IPS-NIHi7 (cell line): ENCODE data around the gene GNPTAB.
"Not testable (repeated sequence)": the region's sequence is repeated elsewhere in the genome, so short reads cannot be mapped to it uniquely, and the experiment has no call there.

Experiments used
- DNase-seq: peaks from one replicate; pipeline ENCODE4 v3.0.0; 2012; ENCODE audit warnings: mixed read lengths; ENCODE audit errors: extremely low spot score

GNPTAB gene

DNA sequence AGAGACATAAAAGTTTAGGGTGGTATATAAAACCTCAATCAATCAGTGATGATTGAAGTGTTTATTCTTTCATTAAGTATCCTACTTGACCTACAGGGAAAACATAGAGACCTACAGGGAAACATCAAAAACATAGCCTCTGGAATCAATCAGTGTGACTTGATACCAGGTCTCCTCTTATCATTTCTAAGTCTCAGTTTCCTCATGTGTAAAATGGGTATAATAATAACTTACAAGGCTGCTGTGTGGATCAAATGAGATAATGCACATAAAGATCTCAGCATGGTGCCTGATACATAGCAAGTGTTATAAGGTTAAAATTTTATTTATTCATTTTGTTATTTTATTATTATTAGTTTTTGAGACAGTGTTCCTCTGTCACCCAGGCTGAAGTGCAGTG lies 22.2 kb upstream of the GNPTAB start:
- no peak for DNase-seq

DNA sequence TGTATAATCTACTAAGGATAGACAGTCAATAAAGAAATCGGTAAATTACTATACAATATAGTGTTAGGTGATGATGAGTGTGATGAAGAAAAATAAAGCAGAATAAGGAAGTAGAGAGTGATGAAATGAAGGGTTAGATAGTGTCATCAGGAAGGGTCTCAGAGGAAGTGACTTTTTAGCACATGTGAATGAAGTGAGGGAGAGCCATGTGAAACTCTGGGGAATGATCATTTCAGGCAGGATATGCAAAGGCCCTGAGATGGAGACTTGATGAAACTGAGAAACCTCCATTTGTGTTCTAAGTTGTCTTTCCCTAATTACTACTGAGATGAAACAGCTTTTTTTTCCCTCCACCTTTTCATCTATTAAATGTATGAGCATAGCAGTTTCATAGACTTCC lies 19.4 kb upstream of the GNPTAB start:
- no peak for DNase-seq

DNA sequence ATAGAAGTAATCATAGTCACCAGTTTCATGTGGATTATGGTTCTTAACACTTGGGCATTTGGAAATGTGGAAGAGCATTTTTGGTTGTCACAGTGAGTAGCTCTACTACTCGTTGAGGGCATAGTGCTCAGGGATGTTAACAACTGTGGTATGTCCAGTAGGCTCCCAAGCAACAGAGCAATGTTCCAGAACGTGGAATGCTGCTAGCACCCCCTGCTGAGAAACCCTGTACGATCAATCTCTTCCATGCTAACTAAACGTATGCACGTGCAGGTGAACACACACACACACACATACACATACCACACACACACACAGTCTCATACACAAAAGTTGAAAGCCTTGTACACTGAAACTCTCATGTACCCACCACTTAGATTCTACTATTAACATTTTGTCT lies 16.6 kb upstream of the GNPTAB start:
- no peak for DNase-seq

DNA sequence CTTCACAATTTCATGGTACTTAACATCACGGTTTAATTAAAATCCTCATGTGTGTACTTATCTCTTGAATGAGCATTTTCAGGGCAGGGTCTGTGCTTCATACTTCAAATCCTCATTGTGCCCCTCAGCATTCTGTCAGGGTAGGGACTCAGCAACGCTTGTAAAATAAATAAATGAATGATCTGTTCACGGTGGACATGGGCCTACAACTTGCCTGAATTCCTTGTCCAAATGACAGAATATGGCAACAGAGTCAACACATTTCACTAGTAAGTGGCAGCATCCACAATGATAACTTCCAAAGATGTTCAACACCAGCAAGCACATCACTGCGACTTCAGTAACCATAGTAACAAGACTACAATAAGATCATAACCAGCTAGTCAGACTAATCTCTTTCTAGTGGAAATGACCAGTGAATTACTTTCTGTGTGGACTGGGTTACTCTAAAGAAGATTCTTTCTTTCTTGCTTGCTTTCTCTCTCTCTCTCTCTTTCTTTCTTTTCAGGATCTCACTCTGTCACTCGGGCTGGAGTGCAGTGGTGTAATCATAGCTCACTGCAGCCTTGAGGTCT lies 14.5 kb upstream of the GNPTAB start:
- no peak for DNase-seq

DNA sequence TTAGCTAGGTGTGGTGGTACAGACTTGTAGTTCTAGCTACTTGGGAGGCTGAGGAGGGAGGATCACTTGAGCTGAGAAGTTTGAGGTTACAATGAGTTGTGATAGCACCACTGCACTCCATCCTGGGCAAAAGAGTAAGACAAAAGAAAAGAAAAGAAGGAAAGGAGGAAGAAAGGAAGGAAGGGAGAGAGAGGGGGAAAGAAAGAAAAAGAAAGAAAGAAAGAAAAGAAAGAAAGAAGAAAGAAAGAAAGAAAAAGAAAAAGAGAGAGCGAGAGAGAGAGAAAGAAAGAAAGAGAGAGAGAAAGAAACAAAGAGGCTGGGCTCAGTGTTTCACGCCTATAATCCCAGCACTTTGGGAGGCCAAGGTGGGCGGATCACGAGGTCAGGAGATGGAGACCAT lies 10.3 kb upstream of the GNPTAB start:
- no peak for DNase-seq

DNA sequence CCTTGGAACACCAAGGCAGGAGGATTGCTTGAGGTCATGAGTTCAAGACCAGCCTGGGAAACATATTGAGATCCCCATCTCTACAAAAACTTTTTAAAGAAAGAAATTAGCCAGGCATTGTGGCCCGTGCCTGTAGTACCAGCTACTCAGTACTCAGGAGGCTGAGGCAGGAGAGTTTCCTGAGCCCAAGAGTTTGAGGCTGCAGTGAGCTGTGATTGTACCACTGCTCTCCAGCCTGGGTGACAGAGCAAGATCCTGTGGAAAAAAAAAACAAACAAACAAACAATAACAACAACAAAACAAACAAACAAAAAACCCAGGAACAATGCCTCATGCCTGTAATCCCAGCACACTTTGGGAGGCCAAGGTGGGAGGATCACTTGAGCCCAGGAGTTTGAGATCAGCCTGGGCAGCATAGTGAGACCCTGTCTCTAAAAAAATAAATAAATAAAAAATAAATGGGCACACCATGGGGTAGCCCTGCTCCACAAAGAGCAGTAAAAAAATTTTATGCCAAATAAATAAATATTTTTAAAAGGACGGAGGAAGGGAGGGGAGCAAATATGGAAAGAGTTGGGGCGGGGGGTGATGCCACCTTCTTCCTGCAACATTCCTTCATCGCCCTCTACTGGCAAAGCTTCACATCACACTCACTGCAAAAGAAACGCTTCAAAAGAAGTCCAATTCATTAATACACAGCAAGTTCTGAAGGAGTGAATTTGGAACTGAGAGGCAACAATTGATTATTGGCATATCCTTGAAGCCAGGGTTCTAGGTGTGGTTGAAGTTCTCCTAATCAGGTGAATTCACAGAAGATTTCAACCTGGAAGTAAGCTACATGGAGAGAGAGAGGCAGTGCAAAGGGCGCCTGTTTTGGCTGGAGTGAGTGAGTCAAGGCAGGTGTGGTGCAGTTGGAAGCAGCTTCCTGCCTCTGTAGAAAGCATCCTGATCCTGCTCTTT lies 8.8 kb upstream of the GNPTAB start:
- DNase-seq = peak; percentile 63

DNA sequence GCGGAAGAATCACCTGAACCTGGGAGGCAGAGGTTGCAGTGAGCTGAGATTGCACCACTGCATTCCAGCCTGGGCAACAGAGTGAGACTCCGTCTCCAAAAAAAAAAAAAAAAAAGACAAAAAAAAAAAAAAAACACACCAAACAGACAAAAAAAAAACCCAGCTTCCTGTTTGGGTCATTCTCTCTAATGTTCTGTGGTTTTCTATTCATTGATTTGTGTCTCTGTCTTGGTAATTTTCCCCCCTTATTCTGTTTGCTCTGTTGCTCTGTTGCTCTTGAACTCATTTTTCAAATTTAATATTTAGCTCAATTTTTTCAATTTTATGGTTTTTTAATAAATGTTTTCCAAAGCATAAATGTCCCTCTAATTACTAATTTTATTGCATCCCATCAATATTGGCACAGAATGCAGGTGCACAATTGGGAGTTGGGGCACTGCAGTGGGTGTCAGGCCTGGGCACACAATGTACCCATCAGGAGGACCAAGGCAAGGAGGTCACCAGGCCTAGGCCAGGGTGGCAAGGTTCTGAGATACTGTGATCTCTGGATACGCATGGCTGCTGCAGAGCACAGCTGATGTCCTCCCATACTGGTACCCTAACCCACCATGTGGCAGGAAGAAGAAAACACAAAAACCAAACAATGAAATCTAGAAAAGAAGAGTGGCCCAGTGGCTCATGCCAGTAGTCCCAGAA lies 8.0 kb upstream of the GNPTAB start:
- DNase-seq = no peak

DNA sequence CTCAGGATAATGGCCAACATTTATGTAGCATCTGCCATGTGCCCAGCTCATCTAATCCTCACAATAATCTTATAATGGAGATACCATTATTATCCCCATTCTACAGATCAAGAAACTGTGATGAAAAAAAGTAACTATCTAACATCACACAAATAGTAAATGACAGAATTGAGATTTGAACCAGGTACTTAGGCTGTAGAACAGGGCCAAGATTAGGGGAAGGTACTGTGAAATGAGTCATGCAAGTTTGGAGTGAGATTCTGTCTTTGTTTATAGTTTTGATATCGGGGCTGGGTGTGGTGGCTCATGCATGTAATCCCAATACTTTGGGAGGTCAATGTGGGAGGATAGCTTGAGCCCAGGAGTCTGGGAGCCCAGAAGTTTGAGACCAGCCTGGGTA lies 1.3 kb upstream of the GNPTAB start:
- no peak for DNase-seq

DNA sequence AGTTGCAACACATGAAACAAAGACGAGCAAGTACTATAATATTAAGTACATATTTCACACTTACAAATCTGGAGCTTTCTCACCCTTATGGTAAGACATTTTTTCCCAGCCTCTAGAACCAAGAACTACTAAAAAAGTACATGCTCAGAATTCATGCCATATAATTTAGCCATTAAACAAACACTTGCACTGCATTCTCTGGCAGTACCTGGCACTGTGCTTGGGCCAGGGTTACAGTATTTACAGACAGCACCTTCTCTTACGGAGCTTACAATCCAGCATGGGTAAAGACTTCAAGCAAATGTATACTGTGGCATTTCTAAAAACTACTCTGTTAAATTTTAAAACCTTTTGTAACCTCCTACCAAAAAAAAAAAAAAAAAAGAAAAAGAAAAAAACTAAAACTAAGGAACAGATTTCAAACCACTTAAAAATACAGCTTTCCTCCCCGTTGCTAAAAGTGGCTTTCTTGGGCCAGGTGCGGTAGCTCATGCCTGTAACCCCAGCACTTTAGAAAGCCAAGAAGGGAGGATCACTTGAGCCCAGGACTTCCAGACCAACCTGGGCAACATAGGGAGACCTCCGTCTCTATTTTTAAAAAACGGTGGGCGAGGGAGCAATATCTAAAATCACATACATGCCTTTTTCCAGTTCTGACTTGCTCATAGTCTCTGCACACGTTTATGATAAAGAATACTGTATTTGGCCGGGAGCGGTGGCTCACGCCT lies 956 bp downstream of the GNPTAB start:
- DNase-seq = no peak

DNA sequence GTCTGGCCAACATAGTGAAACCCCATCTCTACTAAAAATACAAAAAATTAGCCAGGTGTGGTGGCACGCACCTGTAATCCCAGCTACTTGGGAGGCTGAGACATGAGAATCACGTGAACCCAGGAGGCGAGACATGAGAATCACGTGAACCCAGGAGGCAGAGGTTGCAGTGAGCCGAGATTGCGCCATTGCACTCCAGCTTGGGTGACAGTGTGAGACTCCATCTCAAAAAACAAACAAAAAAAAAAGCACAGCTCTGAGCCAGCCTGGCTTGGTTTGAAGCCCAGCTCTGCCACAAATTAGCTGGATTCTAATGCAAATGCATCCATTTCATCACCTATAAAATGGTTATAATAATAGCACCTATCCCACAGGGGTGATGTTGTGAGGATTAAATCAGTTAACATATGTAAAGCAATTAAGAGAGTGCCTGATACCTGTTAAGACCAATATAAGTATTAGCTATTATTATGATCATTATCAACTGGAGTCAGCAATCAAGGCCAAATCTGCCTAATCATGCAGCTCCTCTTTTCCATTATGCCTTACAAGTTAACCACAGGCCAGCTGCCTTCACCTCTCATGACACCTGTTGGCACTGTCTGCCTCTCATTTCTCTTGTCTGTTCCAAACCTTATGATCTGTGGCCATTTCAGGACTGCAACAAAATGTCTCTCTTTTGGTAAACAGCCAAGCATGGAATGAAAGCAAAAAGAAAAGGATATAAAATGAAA lies 2.1 kb downstream of the GNPTAB start:
- no peak for DNase-seq

DNA sequence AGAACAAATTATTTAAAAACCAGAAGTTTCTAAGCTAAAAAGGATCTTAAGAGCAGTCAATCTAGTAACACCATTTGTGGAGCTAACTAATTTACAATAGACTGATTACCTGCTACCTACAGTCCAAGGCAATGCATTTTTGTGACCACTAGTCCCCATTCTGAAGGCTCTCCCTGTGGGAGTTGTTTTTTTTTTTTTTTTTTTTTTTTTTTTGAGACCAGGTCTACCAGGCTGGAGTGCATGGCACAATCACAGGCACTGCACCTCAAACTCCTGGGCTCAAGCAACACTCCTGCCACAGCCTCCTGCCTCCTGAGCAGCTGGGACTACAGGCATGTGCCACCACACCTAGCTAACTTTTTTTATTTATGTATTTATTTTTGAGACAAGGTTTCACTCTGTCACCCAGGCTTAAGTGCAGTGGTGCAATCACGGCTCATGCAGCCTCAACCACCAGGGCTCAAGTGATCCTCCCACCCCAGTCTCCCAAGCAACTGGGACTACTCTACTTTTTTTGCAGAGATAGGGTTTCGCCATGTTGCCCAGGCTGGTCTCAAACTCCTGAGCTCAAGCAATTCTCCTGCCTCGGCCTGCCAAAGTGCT lies 3.9 kb downstream of the GNPTAB start:
- DNase-seq = no peak

DNA sequence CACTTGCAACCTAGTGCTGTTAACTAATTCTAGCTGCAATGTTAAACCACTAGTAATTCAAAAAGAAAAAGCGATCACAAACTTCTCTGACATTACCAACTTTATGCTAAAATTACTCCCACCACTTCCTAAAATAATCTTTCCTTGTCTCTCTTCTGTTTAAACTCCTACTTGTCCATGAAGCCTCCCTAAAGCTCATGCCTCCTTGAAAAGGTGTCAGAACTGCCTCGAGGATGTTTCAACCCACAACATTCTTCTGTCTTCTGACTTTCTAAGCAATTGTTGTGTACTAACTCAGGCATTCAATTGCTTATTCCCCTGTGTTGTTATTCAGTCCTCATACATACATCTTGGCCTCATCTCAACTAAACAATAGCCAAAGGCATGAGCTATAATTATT lies 5.9 kb downstream of the GNPTAB start:
- DNase-seq = no peak

DNA sequence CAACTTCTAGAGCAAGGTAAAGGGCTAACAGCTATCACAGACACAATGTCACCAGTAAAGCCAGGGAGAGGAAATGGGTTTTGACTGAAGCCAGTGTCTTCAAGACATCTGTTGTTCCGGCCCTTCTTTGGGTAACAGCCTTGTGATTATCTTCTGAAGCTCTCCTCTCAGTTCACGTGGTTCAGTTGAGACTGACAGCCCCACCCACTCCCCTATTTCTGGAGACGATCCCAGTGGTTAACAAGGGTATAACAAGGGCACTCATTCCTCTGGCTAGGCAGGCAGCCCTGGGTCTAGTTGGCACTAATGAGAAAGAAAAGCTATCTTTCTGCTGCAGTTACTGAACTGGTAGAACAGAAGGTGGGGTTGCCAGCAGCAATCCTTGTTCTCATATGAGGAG lies 6.9 kb downstream of the GNPTAB start:
- DNase-seq = peak; percentile 79

DNA sequence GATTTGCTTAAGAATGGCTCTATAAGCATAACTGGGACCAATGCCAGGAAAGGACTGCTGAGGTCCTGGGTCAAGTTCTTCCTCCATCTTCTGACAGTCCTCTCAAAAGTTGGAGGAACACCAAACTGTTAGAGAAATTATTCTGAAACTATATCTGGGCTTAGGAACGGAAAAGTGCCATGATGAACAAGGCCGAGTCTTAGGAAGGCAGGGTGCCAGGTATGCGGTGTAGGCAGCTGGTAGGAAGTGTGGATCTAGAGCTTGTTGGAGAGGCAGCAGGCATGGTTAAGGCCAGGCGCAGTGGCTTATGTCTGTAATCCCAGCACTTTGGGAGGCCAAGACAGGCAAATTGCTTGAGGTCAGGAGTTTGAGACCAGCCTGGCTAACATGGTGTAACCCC lies 7.7 kb downstream of the GNPTAB start:
- DNase-seq = no peak

DNA sequence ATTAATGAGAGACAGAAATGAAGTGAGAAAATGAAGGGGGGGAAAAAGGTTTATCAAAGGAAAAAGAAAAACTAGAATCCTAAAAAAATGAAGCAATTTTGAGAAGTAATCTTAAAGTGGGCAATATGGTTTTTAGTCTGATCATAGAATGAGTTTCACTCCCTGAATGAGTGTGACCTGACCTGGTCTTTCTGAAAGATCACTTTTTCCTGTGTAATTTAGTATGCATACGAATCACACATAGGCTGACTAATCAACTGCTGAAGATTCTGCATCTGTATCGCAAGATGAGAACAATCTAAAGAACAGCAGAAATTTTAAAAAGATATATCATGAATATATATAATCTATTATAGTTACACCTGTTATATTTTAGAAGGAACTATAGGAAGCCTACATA lies 11.3 kb downstream of the GNPTAB start:
- DNase-seq = no peak

DNA sequence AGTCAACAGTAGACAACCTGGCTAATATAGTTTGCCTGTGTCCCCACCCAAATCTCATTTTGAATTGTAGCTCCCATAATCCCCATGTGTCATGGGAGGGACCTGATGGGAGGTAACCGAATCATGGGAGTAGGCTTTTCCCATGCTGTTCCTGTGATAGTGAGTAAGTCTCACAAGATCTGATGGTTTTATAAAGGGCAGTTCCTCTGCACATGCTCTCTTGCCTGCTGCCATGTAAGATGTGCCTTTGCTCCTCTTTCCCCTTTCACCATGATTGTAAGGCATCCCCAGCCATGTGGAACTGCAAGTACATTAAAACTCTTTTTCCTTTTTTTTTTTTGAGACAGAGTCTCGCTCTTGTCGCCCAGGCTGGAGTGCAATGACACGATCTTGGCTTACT lies 12.1 kb downstream of the GNPTAB start:
- not testable (repeated sequence) for DNase-seq

DNA sequence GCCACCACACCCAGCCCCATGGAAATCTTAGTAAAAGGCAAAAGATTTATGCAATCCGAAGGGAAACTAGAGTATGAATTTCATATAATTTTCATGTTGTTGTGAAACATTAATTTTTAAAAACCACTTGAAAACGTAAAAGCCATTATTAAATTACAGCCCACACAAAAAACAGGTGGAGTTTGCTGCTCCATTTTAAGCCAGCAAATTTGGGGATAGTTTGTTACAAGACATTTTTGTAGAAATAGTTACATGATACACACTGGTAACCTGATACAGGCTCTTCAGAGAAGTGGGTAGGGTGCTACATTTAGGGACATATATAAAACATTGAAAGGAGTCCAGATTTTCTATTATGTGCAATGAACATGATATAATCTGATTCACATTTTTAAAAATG lies 17.6 kb downstream of the GNPTAB start:
- DNase-seq = no peak

DNA sequence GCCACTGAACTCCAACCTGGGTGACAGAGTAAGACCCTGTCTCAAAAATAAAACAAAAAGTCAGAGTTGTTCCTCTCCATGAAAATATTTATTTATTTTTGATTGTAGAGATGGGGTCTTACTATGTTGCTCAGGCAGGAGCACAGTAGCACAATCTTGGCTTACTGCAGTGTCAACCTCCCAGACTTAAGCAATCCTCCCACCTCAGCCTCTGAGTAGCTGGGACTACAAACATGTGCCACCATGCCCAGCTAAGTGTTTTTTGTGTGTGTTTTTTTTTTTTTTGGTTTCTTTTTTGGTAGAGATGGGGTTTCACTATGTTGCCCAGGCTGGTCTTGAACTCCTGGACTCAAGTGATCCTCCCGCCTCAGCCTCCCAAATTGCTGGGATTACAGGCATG lies 18.0 kb downstream of the GNPTAB start:
- not testable (repeated sequence) for DNase-seq

DNA sequence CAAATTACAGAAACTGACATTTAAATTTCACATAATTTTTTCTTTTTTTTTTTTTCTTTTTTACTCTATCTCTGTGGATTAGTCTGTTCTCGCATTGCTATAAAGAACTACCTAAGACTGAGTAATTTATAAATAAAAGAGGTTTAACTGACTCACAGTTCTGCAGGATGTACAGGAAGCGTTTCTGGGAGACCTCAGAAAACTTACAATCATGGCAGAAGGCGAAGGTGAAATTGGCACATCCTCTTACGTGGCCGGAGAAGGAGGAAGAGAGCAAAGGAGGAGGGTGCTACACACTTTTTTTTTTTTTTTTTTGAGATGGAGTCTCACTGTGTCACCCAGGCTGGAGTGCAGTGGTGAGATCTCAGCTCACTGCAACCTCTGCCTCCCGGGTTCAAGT lies 19.4 kb downstream of the GNPTAB start:
- not testable (repeated sequence) for DNase-seq

DNA sequence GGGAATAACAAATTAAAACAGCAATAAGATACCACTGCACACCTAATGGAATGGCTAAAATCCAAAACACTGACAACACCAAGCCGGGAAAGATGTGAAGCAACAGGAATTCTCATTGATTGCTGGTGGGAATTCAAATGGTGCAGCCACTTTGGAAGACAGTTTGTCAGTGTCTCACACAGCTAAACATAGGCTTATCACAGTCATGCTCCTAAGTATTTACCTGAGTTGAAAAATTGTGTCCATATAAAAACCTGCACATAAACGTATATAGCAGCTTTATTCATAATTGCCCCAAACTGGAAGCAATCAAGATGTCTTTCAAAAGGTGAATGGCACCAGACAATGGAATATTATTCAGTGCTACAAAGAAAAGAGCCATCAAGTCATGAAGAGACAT lies 21.6 kb downstream of the GNPTAB start:
- no peak for DNase-seq

DNA sequence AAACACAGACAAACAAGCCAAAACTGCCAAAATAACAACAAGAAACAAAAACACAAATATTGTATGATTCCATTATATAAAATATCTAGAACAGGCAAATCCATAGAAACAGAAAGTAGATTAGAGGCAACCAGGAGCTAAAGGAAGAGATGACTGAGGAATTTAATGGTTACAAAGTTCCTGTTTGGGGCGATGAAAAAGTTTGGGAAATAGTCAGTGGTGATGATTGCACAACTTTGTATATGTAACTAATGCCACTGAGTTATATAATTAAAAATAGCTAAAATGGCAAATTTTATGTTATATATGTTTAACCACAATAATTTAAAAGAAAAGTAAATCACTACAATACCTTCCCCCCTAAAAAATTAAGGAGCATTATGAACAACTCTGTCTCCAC lies 24.5 kb downstream of the GNPTAB start:
- DNase-seq = no peak
